Superior temporal gyrus (tissue), 1 donor: ENCODE data around the gene ITGA3.
"Not testable (repeated sequence)": the region's sequence is repeated elsewhere in the genome, so short reads cannot be mapped to it uniquely, and the experiment has no call there.

Experiments
- DNase-seq: peaks from one replicate; pipeline ENCODE4 v3.0.0-alpha.2; 2016; ENCODE audit errors: extremely low spot score

Gene ITGA3

GRCh38 chr17:50035421-50035879 lies 20.5 kb upstream of the ITGA3 start:
- DNase-seq: no peak

- DNase-seq: no peak
These were observed 20.0 kb upstream of the ITGA3 start for GRCh38 chr17:50035945-50036344.

GRCh38 chr17:50036455-50037261 lies 19.3 kb upstream of the ITGA3 start:
- no peak for DNase-seq

GRCh38 chr17:50037321-50038107 lies 18.4 kb upstream of the ITGA3 start:
- no peak for DNase-seq

- no peak for DNase-seq
These were observed 16.9 kb upstream of the ITGA3 start for GRCh38 chr17:50039058-50039457.

GRCh38 chr17:50040496-50040895 lies 15.4 kb upstream of the ITGA3 start:
- not testable (repeated sequence) for DNase-seq

GRCh38 chr17:50042211-50042610 lies 13.7 kb upstream of the ITGA3 start:
- DNase-seq: no peak

- no peak for DNase-seq
These were observed 12.4 kb upstream of the ITGA3 start for GRCh38 chr17:50043290-50044148.

GRCh38 chr17:50044483-50044882 lies 11.4 kb upstream of the ITGA3 start:
- no peak for DNase-seq

- DNase-seq: no peak
These were observed 10.8 kb upstream of the ITGA3 start for GRCh38 chr17:50045154-50045553.

- no peak for DNase-seq
These were observed 9.7 kb upstream of the ITGA3 start for GRCh38 chr17:50046179-50046578.

- DNase-seq: no peak
These were observed 9.2 kb upstream of the ITGA3 start for GRCh38 chr17:50046667-50047066.

- no peak for DNase-seq
These were observed 8.8 kb upstream of the ITGA3 start for GRCh38 chr17:50047083-50047482.

- DNase-seq: no peak
These were observed 8.3 kb upstream of the ITGA3 start for GRCh38 chr17:50047488-50048126.

- DNase-seq: no peak
These were observed 7.7 kb upstream of the ITGA3 start for GRCh38 chr17:50048146-50048720.

- no peak for DNase-seq
These were observed 6.9 kb upstream of the ITGA3 start for GRCh38 chr17:50048988-50049387.

- DNase-seq: no peak
These were observed 6.3 kb upstream of the ITGA3 start for GRCh38 chr17:50049636-50050035.

GRCh38 chr17:50050431-50051032 lies 5.4 kb upstream of the ITGA3 start:
- no peak for DNase-seq

GRCh38 chr17:50051082-50051576 lies 4.8 kb upstream of the ITGA3 start:
- no peak for DNase-seq

GRCh38 chr17:50051606-50052005 lies 4.3 kb upstream of the ITGA3 start:
- DNase-seq: no peak
